Esophagus mucosa (tissue), 1 donor: Measurements from ENCODE around the gene CRLF2. TPM values are rescaled to one million over a fixed set of nuclear protein-coding genes. Genes with fewer than 3 reads are reported as not detected.
"Not testable (repeated sequence)": the region's sequence is repeated elsewhere in the genome, so short reads cannot be mapped to it uniquely, and the experiment has no call there.

Experiments
- ATAC-seq: fragments of 200-7000 bp; cut with Tn5 transposase; one replicate; pipeline ENCODE4 v1.9.1; 2020
- total RNA-seq: library from RNA; stranded (reverse); gene quantifications from one replicate; pipeline ENCODE4 v1.2.4, GENCODE V29; 2023
- donor health status: DM: yes; HTN: yes; CAD: no.

Gene CRLF2
- total RNA-seq, 1 donor from 2014 or later: not detected

DNA sequence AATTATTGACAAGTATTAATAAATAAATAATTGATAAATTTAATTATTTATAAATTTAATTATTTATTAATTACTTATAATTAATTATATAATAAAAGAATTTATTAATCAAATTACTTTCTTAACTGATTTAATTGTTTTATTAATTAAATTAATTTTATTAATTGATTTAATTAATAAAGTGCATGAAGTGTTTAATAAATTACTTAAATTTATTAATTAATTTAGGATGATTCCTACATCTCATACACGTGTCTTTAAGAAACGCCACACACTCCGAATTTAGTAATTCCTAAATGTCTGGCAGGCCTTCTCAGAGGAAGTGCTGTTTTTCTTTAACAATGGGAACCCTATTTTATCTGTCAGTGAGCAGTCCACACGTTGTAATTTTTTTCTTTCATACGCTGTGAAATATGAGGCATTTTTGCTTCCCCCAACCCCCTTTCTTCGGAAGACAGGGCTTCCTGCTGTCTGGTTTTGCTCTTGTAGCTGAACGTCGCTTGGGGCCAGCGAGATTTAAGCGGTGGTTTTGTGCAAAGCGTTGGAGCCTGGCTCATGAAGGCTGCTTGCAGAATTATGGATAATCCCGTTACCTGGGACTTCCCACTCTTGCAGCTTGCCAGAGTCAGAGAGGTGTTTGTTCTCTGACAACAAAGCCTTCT is 46.8 kb downstream of the CRLF2 start:
- ATAC-seq: no peak

DNA sequence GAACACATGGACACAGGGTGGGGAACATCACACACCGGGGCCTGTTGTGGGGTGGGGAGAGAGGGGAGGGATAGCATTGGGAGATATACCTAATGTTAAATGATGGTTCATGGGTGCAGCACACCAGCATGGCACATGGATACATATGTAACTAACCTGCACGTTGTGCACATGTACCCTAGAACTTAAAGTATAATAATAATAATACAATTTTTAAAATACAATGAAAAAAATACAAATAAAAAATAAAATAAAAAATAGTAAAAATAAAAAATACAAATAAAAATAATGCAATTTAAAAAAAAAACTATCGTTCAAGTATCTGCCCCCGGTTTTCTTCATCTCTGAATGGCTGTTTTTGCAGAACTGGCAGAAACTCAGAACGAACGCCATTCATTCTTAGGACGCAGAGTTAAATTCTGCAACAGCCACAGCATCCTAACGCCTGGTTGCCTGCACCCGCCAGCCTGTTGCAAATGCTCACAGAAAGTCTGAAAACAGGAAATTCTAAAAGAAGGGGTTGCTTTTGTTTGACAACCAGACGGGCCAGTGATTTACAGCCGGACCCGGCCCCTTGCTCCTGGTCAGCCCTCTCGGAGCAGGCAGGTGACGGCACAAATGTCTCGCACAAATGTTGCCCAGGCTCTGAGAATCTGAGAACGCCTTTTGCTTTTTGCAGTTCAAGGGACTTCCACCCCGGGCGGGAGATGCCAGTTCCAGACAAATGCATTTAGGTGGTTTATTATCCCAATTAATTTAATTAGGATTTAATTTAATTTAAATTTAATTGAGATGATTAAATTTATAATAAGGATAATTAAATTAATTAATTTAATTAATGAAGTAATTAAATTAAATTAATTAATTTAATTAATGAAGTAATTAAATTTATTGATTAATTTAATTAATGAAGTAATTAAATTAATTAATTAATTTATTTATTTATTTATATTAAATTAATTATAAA is 47.8 kb downstream of the CRLF2 start:
- no peak for ATAC-seq

DNA sequence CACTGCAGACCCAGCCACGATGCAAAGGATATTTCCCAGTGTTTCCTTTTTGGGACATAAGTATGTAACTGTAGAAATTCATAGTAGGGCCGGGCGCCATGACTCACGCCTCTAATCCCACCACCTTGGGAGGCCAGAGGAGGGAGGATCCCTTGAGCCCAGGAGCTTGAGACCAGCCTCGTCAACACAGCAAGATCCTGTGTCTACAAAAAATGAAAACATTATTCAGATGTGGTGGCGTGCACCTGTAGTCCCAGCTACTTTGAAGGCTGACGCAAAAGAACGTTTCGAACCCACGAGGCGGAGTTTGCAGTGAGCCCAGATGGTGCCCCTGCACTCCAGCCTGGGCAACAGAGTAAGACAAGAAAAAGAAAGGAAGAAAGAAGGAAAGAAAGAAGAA is 49.2 kb downstream of the CRLF2 start:
- no peak for ATAC-seq

DNA sequence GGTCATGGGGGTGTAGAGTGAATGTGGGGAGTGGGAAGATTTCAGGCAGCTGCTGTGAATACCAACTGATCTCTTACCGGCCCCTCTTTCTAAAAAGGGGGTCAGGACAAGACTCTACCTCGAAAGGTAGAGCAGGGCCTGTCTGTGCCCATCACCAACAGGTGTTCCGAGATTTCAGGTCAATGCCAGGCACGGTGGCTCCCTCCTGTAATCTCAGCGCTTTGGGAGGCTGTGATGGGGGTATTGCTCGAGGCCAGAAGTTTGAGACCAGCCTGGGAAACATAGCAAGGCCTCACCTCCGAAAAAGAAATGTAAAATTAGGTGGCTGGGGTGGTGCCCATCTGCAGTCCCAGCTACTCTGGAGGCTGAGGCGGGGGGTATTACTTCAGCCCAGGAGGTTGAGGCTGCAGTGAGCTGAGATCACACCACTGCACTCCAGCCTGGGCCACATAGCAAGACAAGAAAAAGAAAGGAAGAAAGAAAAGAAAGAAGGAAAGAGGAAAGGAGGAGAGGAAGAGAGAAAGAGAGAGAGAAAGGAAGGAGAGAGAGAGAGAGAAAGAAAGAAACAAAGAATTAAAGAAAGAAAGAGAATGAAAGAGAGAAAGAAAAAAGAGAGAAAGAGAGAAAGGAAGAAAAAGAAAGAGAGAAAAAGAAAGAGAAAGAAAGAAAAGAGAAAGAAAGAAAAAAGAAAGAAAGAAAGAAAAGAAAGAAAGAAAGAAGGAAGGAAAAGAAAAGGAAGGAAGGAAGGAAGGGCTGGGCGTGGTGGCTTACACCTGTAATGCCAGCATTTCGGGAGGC is 50.1 kb downstream of the CRLF2 start:
- ATAC-seq: no peak

DNA sequence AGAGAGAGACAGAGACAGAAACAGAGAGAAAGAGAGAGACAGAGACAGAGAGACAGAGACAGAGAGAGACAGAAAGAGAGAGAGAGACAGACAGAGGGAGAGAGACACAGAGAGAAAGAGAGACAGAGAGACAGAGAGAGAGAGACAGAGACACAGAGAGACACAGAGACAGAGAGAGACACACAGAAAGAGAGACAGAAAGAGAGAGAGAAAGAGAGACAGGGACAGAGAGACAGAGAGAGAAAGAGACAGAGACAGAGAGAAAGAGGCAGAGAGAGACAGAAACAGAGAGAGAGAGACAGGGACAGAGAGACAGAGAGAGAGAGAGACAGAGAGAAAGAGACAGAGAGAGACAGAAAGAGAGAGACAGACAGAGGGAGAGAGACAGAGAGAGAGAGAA is 52.9 kb downstream of the CRLF2 start:
- no peak for ATAC-seq

DNA sequence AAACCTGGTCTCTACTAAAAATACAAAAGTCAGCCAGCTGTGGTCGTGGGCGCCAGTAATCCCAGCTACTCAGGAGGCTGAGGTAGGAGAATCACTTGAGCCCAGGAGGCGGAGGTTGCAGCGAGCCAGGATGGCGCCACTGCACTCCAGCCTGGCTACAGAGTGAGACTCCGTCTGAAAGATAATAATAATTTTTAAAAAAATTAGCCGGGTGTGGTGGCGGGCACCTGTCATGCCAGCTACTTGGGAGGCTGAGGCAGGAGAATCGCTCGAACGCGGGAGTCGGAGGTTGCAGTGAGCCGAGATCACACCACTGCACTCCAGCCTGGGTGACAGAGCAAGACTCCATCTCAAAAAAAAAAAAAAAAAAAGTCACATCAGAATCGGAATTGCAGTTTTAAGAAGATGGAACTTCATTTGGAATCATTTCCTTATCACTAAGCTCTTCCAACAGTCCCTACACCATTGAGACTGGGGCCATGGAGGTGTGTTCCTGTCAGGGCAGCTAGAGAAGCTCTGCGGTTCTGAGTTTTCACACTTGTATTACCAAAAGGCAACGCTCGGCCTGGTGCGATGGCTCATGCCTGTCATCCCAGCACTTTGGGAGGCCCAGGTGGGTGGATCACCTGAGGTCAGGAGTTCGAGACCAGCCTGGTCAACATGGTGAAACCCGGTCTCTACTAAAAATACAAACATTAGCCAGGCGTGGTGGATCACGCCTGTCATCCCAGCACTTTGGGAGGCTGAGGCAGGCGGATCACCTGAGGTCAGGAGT is 55.6 kb downstream of the CRLF2 start:
- ATAC-seq: not testable (repeated sequence)

DNA sequence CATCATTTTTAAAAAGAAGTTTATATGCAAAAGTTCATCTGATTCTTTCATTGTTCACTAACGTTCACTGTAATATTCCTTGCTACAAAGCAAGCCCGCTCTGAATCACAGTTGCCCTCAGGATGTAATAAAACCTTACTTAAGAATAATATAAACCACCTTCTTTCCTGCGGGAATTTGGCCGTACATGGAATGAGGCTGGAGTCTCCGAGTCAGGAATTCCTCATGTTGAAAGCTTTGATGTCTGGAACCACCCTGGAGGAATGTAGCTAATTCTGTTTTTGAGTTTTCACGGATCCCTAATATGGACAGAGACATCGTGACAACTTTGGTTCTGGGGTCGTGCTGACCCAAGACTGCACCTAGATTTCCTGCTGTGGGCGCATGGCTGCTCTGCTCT is 58.5 kb downstream of the CRLF2 start:
- no peak for ATAC-seq

DNA sequence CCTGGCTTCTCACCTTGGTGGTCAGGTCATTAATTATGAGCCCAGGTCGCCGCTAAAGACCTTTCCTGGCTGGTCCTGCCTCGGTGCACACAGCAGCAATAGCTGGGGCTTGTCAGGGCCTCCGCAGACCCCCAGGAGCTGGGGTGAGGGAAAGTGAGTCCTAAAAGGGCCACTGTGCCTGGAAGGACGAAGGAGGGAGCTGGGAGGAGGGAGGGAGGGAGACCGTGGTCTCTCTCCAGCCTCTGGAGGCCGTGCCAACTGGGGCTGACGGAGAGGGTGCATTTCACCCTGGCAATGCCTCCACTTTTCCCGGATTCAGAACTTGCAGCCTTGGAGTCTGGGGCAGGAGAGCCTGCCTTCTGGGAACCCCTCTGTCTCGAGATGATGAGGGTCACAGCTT is 60.4 kb downstream of the CRLF2 start:
- no peak for ATAC-seq

DNA sequence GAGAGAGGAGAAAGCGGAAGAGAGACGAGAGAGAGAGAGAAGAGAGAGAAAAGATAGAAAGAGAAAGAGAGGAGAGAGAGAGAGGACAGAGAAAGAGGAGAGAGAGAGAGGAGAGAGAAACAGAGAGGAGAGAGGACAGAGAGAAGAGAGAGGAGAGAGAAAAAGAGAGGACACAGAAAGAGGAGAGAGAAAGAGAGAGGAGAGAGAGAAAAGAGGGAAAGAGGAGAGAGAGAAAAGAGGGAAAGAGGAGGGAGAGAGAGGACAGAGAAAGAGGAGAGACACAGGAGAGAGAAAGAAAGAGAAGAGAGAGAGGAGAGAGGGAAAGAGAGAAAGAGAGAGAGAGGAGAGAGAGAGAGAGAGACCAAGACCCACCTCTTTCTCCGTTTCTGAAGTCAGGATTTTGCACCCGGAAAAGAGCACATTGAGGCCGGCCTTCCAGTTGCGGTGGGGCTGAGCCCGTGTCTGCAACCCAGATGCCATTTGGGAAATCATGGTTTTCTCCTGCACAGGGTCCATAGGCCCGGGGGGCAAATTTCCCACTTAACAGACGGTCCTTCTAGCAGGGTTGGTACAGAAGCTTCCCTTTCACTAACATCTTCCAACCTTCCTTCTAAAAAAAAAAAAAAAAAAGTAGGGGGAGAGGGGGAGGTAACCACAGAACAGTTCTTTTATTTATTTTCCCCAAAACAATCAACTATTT is 60.9 kb downstream of the CRLF2 start:
- ATAC-seq: no peak

DNA sequence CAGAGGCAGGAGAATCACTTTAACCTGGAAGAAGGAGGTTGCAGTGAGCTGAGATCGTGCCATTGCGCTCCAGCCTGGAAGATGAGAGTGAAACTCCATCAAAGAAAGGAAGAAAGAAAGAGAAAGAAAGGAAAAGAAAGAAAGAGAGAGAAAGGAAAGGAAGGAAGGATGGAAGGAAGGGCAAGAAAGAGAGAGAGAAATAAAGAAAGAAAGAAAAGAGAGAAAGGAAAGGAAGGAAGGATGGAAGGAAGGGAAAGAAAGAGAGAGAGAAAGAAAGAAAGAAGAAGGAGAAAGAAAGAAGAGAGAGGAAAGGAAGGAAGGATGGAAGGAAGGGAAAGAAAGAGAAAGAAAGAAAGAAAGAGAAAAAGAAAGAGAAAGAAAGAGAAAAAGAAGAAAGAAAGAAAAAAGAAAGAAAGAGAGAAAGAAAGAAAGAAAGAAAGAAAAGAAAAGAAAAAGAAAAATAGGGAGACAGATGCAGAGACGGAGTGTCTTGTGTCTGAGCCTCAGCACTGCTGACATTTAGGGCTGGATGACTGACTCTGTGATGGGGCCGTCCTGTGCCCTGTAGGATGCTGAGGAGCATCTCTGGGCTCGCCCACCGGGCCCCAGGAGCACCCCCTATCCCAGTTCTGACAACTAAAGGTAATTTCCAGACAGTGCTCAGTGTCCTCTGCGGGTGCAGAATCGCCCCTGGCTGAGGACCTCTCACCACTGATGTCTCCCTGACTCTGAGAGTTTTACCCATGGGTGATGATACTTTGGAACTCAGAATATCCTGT is 61.7 kb downstream of the CRLF2 start:
- no peak for ATAC-seq

DNA sequence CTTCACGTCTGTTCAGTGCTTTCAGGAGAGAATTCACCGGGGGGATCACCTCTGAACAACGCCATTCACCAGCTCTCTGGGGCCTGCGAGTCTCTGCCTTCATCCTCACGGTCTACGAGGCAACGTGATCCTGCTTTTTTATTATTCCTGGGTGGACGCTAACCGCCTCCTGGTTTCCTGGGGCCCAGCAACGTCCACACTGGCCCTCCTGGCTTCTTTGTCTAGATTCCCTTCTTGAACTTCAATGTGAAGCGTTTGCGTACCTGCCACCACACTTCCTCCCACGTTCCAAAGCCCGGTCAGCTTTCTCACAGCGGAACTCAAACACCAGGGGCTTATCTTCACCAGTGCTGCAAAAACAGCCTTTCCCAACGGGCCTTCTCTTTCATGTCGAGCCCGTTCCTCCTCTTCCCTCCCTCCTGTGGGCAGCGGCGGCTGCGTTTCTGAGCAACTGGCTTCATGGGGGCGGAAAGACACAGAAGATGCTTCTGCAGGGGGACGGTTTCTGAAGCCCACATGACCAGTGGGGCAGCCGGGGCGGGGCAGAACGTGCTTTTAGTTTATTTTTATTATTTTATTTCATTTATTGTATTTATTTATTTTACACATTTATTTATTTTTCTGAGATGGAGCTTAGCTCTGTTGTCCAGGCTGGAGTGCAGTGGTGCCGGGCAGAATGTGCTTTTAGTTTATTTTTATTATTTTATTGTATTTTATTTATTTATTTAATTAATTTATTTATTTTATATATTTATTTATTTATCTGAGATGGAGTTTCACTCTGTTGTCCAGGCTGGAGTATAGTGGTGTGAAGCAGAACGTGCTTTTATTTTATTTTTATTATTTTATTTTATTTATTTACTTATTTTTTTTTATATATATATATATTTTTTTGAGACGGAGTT is 64.6 kb downstream of the CRLF2 start:
- no peak for ATAC-seq

DNA sequence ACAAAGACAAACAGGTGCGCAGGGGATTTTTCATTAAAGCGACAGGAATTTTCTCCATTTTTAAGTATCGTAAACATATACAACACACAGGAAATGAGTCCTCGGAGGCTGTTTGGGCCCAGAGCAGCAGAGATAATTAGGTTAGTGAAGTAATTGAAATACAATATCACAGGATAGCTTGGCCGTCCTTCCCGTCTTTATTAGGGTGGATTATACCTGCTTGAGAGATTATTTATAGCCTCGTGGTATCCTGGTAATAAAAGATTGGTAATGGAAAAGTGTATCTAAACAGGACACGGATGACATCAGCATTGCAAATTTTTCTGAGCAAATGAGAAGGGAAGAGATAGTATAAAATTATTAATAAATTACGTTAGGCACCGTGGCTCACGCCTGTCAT is 68.2 kb downstream of the CRLF2 start:
- ATAC-seq: no peak

Other genes starting within 250 kb of the CRLF2 start
- 3.3 TPM for gene CSF2RA, start 56.2 kb upstream of the CRLF2 start, total RNA-seq
- 1.2 TPM for gene IL3RA, start 124.1 kb upstream of the CRLF2 start, total RNA-seq
- gene SLC25A6, start 179.5 kb upstream of the CRLF2 start, total RNA-seq: 294 TPM
- gene ASMTL, start 240.3 kb upstream of the CRLF2 start, total RNA-seq: 8.1 TPM